Posterior cingulate gyrus (tissue), 11 donors: ENCODE results near the gene PARN.
A peak's percentile ranks its signal among the peaks of the same experiment; 100 is the strongest.

Experiments
- DNase-seq, 10 donors: peaks; one replicate each; pipeline versions ENCODE4 v3.0.0 to v3.0.0-alpha.2; 2020 to 2021; ENCODE audit warnings: mixed read lengths in 3 of 10
- intact Hi-C: fragments of 100-400 bp; cut with DNase I; formaldehyde crosslinking; loops from one replicate; pipeline ENCODE4 v1.15.1; 2023

Gene PARN

DNA sequence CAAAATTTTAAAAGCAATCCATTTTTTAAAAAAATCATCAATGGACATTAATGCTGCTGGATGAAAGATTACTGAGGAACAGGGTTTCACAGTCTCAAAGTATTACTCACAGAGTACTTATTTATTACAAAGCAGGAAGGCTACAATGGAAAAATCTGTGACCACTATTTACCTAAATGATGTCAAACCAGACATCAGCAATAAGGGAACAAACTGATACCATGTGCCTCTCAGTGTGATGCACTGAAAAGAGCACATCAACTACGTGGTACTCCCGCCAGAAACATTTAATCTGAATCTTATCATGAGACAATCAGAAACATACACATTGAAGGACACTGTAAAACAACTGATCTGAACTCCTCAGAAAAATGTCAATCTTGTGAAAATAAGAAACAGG lies 124.2 kb downstream of the PARN start:
- intact Hi-C loops = no loop called here
- DNase-seq = no peak

DNA sequence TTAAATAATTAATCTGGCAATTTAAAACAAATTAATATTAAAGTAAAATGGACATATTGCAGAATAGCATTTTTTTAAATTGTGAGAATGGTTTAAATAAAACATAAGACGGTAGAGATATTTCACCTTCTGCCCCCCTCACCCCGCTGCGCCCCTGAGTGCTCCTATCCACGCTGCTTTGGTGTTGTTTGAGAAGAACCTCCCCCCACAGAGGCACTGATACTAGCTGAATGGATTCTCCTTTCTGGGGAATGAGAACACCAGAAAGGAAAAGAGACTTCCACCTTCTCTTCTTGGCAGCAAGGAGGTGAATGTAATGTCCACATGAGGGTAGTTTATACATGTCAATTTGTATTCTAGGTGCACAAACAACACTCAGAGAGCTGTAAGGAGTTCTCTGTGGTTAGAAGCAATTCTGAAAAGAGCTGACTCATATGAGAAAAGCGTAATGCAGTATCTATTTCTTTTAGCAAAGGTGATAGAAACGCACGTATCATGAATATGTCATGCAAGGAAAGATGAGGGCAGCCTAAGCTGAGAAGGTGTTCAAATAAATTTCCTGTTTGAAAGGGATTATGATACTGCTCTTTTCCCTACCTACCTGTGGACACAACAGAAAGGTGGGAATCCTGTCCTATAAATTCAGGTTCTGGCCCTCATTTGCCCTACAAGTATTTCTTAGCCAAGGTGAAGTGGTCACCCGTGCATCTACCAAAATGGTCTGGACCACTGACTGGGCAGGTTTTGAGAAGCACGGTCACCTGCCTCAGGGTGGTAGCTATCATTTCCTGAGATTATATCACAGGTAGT lies 126.9 kb downstream of the PARN start:
- intact Hi-C loops = no loop called here
- DNase-seq = no peak

GRCh38 chr16:14502256-14502875 lies 127.7 kb downstream of the PARN start:
- DNase-seq = no peak
- intact Hi-C loops = no loop called here

DNA sequence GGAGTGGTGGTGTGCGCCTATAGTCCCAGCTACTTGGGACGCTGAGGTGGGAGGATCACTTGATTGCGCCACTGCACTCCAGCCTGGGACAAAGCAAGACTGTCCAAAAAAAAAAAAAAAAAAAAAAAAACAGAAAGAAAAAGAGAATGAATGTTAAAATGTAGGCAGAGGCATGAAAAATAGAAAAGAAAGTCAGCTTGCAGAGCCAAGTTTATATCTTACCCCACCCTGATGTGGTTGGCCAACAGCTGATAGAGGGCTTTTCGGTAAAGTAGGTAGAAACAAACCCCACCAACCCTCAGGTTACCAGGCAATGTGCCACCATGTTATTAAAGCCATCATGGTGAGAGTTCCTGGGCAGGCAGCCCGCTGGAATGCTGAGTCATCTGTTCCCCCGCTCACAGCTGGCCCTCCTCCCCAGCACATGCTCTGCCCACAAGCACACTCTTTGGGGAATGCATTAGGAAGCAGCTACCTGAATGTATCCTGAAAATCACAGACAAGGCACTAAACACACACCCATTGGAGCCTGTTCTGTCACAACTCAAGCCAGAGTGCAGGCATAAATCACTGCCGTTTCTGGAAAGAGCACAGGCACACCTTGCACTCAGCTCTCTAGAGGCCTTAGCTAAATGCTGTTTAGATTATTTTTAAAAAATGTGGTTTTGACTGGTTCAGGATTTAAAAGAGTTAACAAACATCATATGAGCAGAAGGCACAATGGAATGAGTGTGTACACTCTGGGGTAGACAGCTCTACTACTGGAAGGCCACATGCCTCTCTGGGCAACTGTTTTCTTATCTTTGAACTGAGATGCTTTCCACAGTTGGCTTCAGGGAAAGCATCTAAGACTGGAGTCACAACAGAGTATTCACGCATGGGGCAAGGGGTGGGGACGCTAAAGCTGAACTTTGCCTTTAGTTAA lies 128.5 kb downstream of the PARN start:
- DNase-seq = peak; percentile 76 to 97 (median 80)
- intact Hi-C loops = no loop called here

DNA sequence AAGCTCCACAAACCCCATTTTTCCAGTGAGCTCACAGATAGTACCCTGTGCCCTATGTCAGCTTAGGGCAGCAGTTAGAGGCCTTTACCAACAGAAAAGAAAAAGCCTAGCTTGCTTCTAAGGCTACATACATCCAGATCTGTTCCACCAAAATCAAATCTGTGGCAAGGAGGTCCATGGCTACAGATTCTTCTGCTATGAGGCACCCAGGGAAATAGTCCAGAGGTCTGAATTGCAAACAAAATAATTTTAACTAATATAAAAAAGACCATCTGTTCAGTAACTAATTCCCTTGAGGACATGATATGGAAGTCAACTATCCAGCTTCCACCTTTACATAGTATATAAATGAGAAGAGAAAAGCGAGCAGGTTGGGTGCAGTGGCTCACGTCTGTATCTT lies 129.3 kb downstream of the PARN start:
- intact Hi-C loops = no loop called here
- no peak for DNase-seq

DNA sequence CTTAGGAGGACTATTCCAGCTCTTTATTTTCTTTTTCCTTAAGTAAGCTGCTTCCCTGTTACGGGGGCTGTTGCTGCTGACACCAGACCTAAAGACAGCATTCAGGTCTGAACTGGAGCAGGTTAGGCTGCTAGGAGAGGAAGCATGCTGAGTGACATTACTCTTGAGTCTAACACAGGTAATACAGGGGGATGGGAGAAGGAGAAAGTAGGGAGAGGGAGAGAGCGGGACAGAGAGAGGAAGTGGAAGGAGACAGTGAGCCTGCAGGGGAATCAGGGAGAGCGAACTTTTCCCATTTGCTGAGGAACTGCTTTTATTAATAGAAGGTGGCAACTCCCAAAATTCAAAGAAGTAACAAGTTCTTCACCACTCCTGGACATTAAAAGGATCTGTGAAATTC lies 130.9 kb downstream of the PARN start:
- DNase-seq = no peak
- intact Hi-C loops = no loop called here

DNA sequence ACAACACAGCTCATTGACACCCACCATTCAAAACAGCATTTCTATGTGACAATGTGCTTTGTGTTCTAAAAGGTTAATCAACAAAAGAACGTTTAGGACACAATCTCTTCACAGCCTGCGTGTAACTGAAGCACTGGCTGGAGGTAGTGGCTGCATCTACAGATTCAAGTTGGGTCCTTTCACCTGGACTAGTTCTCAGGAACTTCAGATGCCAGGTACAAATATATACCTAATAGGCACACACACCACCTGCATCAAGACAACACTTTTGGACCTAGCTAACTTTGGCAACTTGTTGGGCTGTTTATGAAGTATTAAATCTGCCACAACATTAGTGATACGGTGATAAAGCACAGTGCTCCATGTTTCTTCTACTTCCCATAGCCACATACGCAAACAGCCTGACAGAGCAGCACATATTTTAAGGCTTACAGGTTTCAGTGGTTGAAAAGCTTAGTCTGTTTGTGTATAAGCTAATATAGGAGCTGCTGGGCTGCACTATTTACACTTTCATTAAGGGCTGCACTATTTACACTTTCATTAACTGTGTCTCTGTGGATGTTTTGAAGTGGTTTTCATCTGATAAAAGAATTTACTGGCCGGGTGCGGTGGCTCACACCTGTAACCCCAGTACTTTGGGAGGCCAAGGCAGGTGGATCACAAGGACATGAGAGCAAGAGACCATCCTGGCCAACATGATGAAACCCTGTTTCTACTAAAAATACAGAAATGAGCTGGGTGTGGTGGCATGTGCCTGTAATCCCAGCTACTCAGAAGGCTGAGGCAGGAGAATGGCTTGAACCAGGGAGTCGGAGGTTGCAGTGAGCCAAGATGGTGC lies 132.6 kb downstream of the PARN start:
- DNase-seq = no peak
- intact Hi-C loops = no loop called here

DNA sequence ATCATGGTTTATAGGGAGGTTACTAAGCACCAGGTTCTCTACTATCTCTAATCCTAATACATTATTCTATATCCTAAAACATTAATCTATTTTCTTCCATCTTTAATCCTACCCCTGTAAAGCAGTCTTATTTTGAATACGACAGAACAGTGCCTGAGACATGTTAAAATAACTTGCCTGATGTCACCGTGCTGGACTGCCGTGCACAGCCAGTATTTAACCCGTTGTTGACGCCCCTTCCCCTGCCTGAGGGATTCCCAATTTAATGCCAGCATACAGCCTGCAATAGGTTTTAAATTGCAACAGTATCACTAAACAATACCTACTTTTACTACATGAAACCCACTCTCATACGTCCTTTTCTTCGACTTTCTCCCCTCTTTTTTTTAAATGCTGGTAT lies 133.3 kb downstream of the PARN start:
- intact Hi-C loops = no loop called here
- no peak for DNase-seq

GRCh38 chr16:14496047-14496770 lies 133.9 kb downstream of the PARN start:
- DNase-seq = no peak

GRCh38 chr16:14495213-14496046 lies 134.6 kb downstream of the PARN start:
- intact Hi-C loops = no loop called here
- DNase-seq = no peak

More at GRCh38 chr16:14496047-14496770, 133.9 kb downstream of the PARN start:
- intact Hi-C loops = no loop called here

- intact Hi-C loops = no loop called here
- no peak for DNase-seq
Measured at GRCh38 chr16:14494396-14494966, 135.6 kb downstream of the PARN start.

- DNase-seq = no peak
- intact Hi-C loops = no loop called here
Measured at GRCh38 chr16:14493791-14494190, 136.3 kb downstream of the PARN start.

GRCh38 chr16:14492614-14493013 lies 137.4 kb downstream of the PARN start:
- DNase-seq = no peak
- intact Hi-C loops = no loop called here

GRCh38 chr16:14491861-14492529 lies 138.1 kb downstream of the PARN start:
- intact Hi-C loops = no loop called here

DNA sequence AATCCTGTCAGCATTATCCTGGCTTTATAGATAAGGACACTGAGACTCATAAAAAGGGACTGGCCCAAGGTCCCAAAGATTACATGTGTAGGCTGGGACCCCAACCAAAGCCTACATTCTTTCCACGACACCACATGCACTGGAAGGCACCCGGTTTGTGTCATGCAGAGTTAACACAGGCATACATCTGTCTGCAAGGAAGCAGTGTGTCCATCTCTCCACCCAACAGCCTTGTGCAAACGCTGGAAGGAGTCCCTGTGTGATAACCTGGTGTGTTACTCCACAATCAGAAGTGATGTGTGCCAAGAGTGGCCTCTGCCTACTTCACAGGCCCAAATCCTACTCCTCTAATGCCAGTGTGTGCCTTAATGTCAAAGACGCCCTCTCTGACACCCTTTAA lies 139.8 kb downstream of the PARN start:
- no peak for DNase-seq
- intact Hi-C loops = no loop called here

More at GRCh38 chr16:14491861-14492529, 138.1 kb downstream of the PARN start:
- no peak for DNase-seq

GRCh38 chr16:14489460-14489859 lies 140.6 kb downstream of the PARN start:
- intact Hi-C loops = no loop called here
- DNase-seq = no peak

GRCh38 chr16:14487579-14487978 lies 142.5 kb downstream of the PARN start:
- no peak for DNase-seq
- intact Hi-C loops = no loop called here
